Measurements from ENCODE around the gene TEC.

GRCh38 chr4:48271626-48272025 is 2.0 kb upstream of the TEC start:
- TF ChIP-seq CTCF (conservative IDR thresholded peaks at IDR 0.05), result no peak
- TF ChIP-seq ZFX (IDR thresholded peaks at IDR 0.05), result no peak

Measured in C4-2B (cell line).